ENCODE data around the gene HOXA7.

DNA sequence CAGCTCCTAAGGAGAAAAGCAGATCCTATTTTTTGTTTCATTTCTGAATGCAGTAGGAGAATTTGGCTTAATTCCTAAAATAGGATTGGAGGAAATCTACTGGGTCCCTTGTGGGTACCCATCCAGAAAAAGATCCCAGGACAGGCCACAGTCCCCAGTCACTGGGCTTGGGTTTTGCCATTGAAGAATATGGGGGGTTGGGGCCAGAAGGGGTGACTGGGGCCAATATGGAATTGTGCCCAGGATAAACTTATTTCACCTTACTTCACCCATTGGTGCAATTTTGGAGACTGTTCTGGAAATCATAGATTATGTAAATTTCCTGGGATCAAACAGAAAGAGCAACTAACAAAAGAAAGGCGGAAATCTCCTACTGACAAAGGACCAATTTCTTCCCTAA is 18.0 kb downstream of the HOXA7 start:
- TF ChIP-seq, protein P1, sequence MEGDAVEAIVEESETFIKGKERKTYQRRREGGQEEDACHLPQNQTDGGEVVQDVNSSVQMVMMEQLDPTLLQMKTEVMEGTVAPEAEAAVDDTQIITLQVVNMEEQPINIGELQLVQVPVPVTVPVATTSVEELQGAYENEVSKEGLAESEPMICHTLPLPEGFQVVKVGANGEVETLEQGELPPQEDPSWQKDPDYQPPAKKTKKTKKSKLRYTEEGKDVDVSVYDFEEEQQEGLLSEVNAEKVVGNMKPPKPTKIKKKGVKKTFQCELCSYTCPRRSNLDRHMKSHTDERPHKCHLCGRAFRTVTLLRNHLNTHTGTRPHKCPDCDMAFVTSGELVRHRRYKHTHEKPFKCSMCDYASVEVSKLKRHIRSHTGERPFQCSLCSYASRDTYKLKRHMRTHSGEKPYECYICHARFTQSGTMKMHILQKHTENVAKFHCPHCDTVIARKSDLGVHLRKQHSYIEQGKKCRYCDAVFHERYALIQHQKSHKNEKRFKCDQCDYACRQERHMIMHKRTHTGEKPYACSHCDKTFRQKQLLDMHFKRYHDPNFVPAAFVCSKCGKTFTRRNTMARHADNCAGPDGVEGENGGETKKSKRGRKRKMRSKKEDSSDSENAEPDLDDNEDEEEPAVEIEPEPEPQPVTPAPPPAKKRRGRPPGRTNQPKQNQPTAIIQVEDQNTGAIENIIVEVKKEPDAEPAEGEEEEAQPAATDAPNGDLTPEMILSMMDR (IDR thresholded peaks at IDR 0.05; ENCODE audit: low read depth, low read length), result no peak
- TF ChIP-seq POLR2A (IDR thresholded peaks at IDR 0.05; ENCODE audit: extremely low read depth, insufficient read length) (no peak), MYC (IDR thresholded peaks at IDR 0.05; ENCODE audit: low read depth, low read length) (no peak)

All from NB4 (cell line).